ENCODE data around the gene MLPH. TPM values are rescaled to one million over a fixed set of nuclear protein-coding genes. Genes with fewer than 3 reads are reported as not detected.
A peak's percentile ranks its signal among the peaks of the same experiment; 100 is the strongest.

MLPH gene
- total RNA-seq, 4 donors from 2014 or later = 13.3 to 37.9 (median 19.9) TPM

DNA sequence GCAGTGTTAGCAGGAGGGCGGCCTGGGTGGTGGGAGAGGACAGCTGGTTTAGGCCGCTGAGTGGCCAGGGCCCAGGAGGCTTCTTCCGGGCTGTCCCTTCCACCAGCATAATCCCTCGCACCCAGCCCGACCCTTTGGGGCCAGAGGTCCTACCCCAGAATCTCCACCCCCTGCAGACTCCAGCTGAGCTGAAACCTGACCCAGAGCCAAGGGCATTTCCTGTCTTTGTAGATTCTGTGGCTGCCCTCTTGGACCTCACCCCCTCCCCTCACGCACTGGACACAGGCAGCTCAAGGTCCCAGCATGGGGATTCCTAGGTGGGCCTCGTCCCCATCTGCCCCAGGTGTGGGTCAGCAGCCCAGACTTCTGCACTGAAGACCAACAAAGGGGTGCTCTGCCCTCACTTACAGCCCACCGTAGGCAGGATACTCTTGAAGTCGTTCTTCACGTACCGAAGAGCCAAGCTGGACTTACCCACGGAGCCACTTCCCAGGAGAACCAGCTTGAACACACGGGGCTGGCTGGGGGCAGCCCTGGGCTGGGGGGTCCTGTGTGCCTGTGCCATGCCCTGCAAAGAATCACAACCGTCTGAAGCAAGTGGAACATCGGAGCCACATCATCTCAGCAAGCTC, 98.7 kb downstream of the MLPH start:
- intact Hi-C loops (cut with DNase I; ENCODE audit: low total_unique reads) = no loop called here
- WGBS, 2 donors = 77 to 84% methylated on average over 9 to 15 of the region's 15 CpGs

DNA sequence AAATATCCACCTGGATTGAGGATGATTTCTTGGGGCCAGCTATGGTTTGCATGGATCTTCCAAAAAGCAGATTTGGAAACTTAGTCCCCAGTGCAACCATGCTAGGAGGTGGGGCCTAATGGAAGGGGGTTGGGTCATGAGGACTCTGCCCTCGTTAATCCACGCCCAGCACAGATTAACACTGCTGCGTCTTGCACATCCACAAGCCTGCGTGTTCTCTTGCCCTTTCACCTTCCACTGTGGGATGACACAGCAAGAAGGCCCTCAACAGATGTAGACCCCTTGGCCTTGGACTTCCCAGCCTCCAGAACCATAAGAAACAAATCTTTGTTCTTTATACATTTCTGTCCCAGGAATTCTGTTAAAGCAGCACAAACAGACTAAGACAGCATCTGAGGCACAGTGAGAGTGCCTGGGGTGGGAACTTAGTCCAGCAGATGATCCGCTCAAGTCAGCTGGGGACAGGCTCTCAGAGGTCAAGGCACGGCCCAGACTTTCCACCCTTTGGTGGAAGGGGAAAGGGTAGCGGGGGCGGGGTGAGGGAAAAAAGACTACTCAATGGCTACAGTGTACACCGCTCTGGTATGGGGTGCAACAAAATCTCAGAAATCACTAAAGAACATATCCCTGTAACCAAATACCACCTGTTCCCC, 101.1 kb downstream of the MLPH start:
- DNase-seq (ENCODE audit: low spot score in 2 of 2) = no peak
- intact Hi-C loops (cut with DNase I; ENCODE audit: low total_unique reads) = loop anchor here (2.0 kb wide), 1 partner anchor 303 kb away; no protein-coding TSS in a partner anchor
- H3K4me3 ChIP-seq (ENCODE audit: low read depth, poor library complexity, severe bottlenecking) = no peak overlapping the region
- 90 to 97% methylated on average over 9 of the region's 9 CpGs for WGBS, 2 donors
- TF ChIP-seq, protein P1, sequence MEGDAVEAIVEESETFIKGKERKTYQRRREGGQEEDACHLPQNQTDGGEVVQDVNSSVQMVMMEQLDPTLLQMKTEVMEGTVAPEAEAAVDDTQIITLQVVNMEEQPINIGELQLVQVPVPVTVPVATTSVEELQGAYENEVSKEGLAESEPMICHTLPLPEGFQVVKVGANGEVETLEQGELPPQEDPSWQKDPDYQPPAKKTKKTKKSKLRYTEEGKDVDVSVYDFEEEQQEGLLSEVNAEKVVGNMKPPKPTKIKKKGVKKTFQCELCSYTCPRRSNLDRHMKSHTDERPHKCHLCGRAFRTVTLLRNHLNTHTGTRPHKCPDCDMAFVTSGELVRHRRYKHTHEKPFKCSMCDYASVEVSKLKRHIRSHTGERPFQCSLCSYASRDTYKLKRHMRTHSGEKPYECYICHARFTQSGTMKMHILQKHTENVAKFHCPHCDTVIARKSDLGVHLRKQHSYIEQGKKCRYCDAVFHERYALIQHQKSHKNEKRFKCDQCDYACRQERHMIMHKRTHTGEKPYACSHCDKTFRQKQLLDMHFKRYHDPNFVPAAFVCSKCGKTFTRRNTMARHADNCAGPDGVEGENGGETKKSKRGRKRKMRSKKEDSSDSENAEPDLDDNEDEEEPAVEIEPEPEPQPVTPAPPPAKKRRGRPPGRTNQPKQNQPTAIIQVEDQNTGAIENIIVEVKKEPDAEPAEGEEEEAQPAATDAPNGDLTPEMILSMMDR (IDR thresholded peaks at IDR 0.05) = no peak
- TF ChIP-seq POLR2A (IDR thresholded peaks at IDR 0.05) = no peak

More for the DNA sequence above, 98.7 kb downstream of the MLPH start:
- H3K4me3 ChIP-seq (ENCODE audit: low read depth, poor library complexity, severe bottlenecking) = no peak overlapping the region
- no peak for DNase-seq (ENCODE audit: low spot score in 2 of 2)
- TF ChIP-seq POLR2A (IDR thresholded peaks at IDR 0.05) = no peak
- TF ChIP-seq, protein P1 (IDR thresholded peaks at IDR 0.05) = no peak

GRCh38 chr2:237590272-237591140, 103.5 kb downstream of the MLPH start, which contains the start of gene RAB17:
Gene RAB17 (minus strand): TSS chr2:237590734. CDS start chr2:237586154, 4,580 bp downstream.
- TF ChIP-seq, protein P1 (IDR thresholded peaks at IDR 0.05) = peak in 1 of 3 donors; percentile 61
- no peak for TF ChIP-seq POLR2A (IDR thresholded peaks at IDR 0.05)
- no peak for DNase-seq (ENCODE audit: low spot score in 2 of 2)
- no peak within 1 kb of the TSS for H3K4me3 ChIP-seq (ENCODE audit: low read depth, poor library complexity, severe bottlenecking)
- intact Hi-C loops (cut with DNase I; ENCODE audit: low total_unique reads) = loop anchor here (10.0 kb wide), 1 partner anchor 154 kb away; no protein-coding TSS in a partner anchor
- WGBS, 2 donors = 44 to 61% methylated on average over 16 of the region's 16 CpGs

DNA sequence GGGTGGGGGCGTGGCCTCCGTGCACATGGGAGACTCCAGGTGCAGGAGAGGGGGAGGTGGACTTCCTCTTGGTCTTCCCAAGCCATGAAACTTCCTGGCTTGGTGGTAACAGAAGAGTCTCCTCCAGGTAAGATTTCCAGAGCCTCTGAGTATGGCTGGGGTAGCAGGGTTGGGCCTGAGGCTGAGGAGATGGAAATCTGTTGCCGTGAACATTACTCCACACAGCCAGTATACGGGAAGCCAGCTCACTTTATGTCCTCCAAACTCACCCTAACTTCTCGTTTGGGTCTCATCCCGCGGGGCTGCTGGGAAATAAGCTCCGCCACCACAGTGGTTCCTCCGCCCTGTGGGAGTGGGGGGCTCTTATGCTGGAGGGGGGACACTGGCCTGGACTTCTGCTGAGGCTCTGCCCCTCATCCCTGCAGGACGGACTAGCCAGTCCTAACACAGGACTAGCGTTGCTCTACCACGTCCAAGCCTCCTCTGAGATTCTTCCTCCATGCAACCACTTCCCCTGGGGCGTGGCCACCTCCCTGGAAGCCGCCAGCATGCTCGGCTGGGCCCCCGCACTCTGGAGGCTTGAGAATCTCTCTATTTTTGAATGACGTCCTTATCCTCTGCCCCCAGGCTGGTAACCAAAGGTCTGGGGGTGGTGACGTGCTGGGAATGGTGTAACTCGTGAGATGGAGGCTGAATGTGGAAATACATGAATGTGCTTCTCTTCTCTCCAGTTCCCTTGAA, 104.3 kb downstream of the MLPH start:
- intact Hi-C loops (cut with DNase I; ENCODE audit: low total_unique reads) = loop anchor here (10.0 kb wide), 1 partner anchor 153 kb away; no protein-coding TSS in a partner anchor
- WGBS, 2 donors = 42 to 59% methylated on average over 18 to 19 of the region's 19 CpGs
- no peak overlapping the region for H3K4me3 ChIP-seq (ENCODE audit: low read depth, poor library complexity, severe bottlenecking)

More for the DNA sequence above, 104.3 kb downstream of the MLPH start:
- DNase-seq (ENCODE audit: low spot score in 2 of 2) = no peak
- TF ChIP-seq, protein P1 (IDR thresholded peaks at IDR 0.05) = no peak
- TF ChIP-seq POLR2A (IDR thresholded peaks at IDR 0.05) = no peak

Measured in lower leg skin (tissue), 4 donors.